Endometrial microvascular endothelial cells (primary cell): ENCODE results near the gene EFTUD2. TPM values are rescaled to one million over a fixed set of nuclear protein-coding genes. Genes with fewer than 3 reads are reported as not detected.
"Not testable (repeated sequence)": the region's sequence is repeated elsewhere in the genome, so short reads cannot be mapped to it uniquely, and the experiment has no call there.

Experiments
- in situ Hi-C: cut with HindIII; loops from 2 replicates; pipeline ENCODE4 v1.10.0; 2017; ENCODE audit warnings: low sequenced_read_pairs, low pct_unique_long_range_greater_than_20kb; ENCODE audit errors: inconsistent ontology term
- total RNA-seq: library from RNA; depleted of rRNA; stranded (reverse); fragments of >200 nt; gene quantifications from one replicate; pipeline ENCODE4 v1.2.3, GENCODE V29; 2015; ENCODE audit errors: inconsistent ontology term

Gene EFTUD2
- total RNA-seq: 122 TPM

- in situ Hi-C loops: no loop called here
Observed at GRCh38 chr17:44899074-44899782, at the start of gene EFTUD2. EFTUD2 (minus strand) TSS chr17:44899445; CDS start chr17:44894521, 4,924 bp downstream.

GRCh38 chr17:44948315-44948795, 49.1 kb upstream of the EFTUD2 start:
- in situ Hi-C loops: no loop called here

- in situ Hi-C loops: no loop called here
Observed at GRCh38 chr17:44947461-44948314, 48.4 kb upstream of the EFTUD2 start, which contains the start of gene KIF18B. KIF18B (minus strand) TSS chr17:44947773; CDS start chr17:44936344, 11,429 bp downstream.

GRCh38 chr17:44945652-44946051, 46.4 kb upstream of the EFTUD2 start:
- in situ Hi-C loops: not testable (repeated sequence)

- in situ Hi-C loops: no loop called here
Observed at GRCh38 chr17:44942456-44942855, 43.2 kb upstream of the EFTUD2 start.

GRCh38 chr17:44941712-44942331, 42.6 kb upstream of the EFTUD2 start:
- in situ Hi-C loops: no loop called here

- in situ Hi-C loops: no loop called here
Observed at GRCh38 chr17:44940768-44941167, 41.5 kb upstream of the EFTUD2 start.

GRCh38 chr17:44940317-44940716, 41.1 kb upstream of the EFTUD2 start:
- in situ Hi-C loops: no loop called here

GRCh38 chr17:44935116-44935515, 35.9 kb upstream of the EFTUD2 start:
- in situ Hi-C loops: no loop called here

GRCh38 chr17:44934745-44935105, 35.5 kb upstream of the EFTUD2 start:
- in situ Hi-C loops: no loop called here

GRCh38 chr17:44933824-44934744, 34.8 kb upstream of the EFTUD2 start:
- in situ Hi-C loops: no loop called here

GRCh38 chr17:44932787-44933097, 33.5 kb upstream of the EFTUD2 start:
- in situ Hi-C loops: no loop called here

GRCh38 chr17:44932096-44932786, 33.0 kb upstream of the EFTUD2 start:
- in situ Hi-C loops: no loop called here

- in situ Hi-C loops: no loop called here
Observed at GRCh38 chr17:44931376-44931775, 32.1 kb upstream of the EFTUD2 start.

GRCh38 chr17:44930667-44931066, 31.4 kb upstream of the EFTUD2 start:
- in situ Hi-C loops: no loop called here

- in situ Hi-C loops: no loop called here
Observed at GRCh38 chr17:44928950-44929720, 29.9 kb upstream of the EFTUD2 start.

- in situ Hi-C loops: no loop called here
Observed at GRCh38 chr17:44928136-44928535, 28.9 kb upstream of the EFTUD2 start.
